Endothelial cell of umbilical vein (primary cell): ENCODE data around the gene EFNA4. TPM values are rescaled to one million over a fixed set of nuclear protein-coding genes. Genes with fewer than 3 reads are reported as not detected.
A peak's percentile ranks its signal among the peaks of the same experiment; 100 is the strongest.

ENCODE experiments used
- BruUV-seq: library from RNA; stranded (reverse); fragments of 400-500 nt; replicated peaks from 2 replicates; lab custom pipeline; 2021; lab: Mats Ljungman, UMichigan
- CTCF ChIA-PET: fragments of 300-600, 350-600 bp; sonication (Branson Sonifier 250); formaldehyde crosslinking; loops from one replicate; lab custom pipeline; 2021; ENCODE audit warnings: antibody characterized with exemption, inconsistent platforms; lab: Charles Lee
- POLR2A ChIA-PET: fragments of 300-600, 350-600 bp; sonication (Branson Sonifier 250); formaldehyde crosslinking; loops from one replicate; lab custom pipeline; 2021; ENCODE audit warnings: antibody characterized with exemption, inconsistent platforms; lab: Charles Lee
- DNase-seq: peaks from one replicate; pipeline ENCODE4 v3.0.0-alpha.2; 2011; ENCODE audit warnings: low read depth, low spot score
- FAIRE-seq: peaks from 2 replicates; lab custom pipeline; 2011; peaks lifted over from hg19 to GRCh38; lab: Jason Lieb, UNC
- H2AFZ ChIP-seq: 2 replicates; pipeline ENCODE4 v1.6.0; 2012; ENCODE audit warnings: low read depth, low read length, control low read depth, inconsistent platforms
- H3K27ac ChIP-seq: 2 replicates; pipeline ENCODE4 v1.5.1; 2011; ENCODE audit warnings: low read depth, mild to moderate bottlenecking, control low read depth, low read length, moderate library complexity; ENCODE audit not compliant: insufficient read depth
- H3K27me3 ChIP-seq, 2 experiments: 2 replicates each; pipeline versions ENCODE4 v1.6.0 to v1.6.1; 2011; ENCODE audit warnings: low read length in 2 of 2, mixed read lengths in 1 of 2; ENCODE audit not compliant: control insufficient read depth in 2 of 2, insufficient read depth in 2 of 2
- H3K36me3 ChIP-seq, 2 experiments: 2 replicates in 1 of 2; 3 replicates in 1 of 2; pipeline ENCODE4 v1.5.1; 2011; ENCODE audit warnings: low read length in 2 of 2, mild to moderate bottlenecking in 1 of 2, moderate library complexity in 1 of 2; ENCODE audit not compliant: control insufficient read depth in 2 of 2, insufficient read depth in 2 of 2; ENCODE audit errors: extremely low read depth in 1 of 2
- H3K4me1 ChIP-seq: 3 replicates; pipeline ENCODE4 v1.5.1; 2011; ENCODE audit warnings: mild to moderate bottlenecking, low read length; ENCODE audit not compliant: control insufficient read depth, insufficient read depth; ENCODE audit errors: extremely low read depth
- H3K4me2 ChIP-seq: 2 replicates; pipeline ENCODE4 v1.6.1; 2011; ENCODE audit warnings: low read length, control low read depth, mixed read lengths; ENCODE audit not compliant: insufficient read depth
- H3K4me3 ChIP-seq, 3 experiments: fragments of 200-600 bp in 1 of 3; sonication (generic), shearing (Covaris generic) in 1 of 3; replicated peaks in 1 of 3; 2 replicates each; pipeline ENCODE4 v1.5.1; 2011 to 2016; ENCODE audit warnings: control low read depth in 3 of 3, low read length in 3 of 3, mild to moderate bottlenecking in 2 of 3, inconsistent platforms in 1 of 3, low read depth in 1 of 3, moderate library complexity in 1 of 3; ENCODE audit not compliant: insufficient read depth in 1 of 3
- H3K79me2 ChIP-seq: 2 replicates; pipeline ENCODE4 v1.6.0; 2012; ENCODE audit warnings: low read length, inconsistent platforms; ENCODE audit not compliant: control insufficient read depth, insufficient read depth
- H3K9ac ChIP-seq: replicated peaks from 2 replicates; pipeline ENCODE3; 2011; ENCODE audit warnings: low read length, control low read depth; ENCODE audit not compliant: insufficient read depth; ENCODE audit errors: extremely low read depth
- H3K9me1 ChIP-seq: replicated peaks from 3 replicates; pipeline ENCODE4 v1.6.0; 2011; ENCODE audit warnings: mild to moderate bottlenecking, low read length; ENCODE audit not compliant: control insufficient read depth, insufficient read depth; ENCODE audit errors: extremely low read depth
- H3K9me3 ChIP-seq: replicated peaks from 2 replicates; pipeline ENCODE4 v1.5.1; 2012; ENCODE audit warnings: low read length, inconsistent platforms; ENCODE audit not compliant: control insufficient read depth, insufficient read depth
- H4K20me1 ChIP-seq: replicated peaks from 2 replicates; pipeline ENCODE3; 2011; ENCODE audit warnings: mild to moderate bottlenecking, low read length; ENCODE audit not compliant: control insufficient read depth, insufficient read depth; ENCODE audit errors: extremely low read depth
- CTCF ChIP-seq, 2 donors: IDR thresholded peaks; 1 replicate in 1 of 2; 2 replicates in 1 of 2; pipeline ENCODE4 v1.5.1; 2011; ENCODE audit warnings: low read length in 2 of 2, mild to moderate bottlenecking in 2 of 2, moderate library complexity in 2 of 2, control low read depth in 1 of 2, inconsistent platforms in 1 of 2, low read depth in 1 of 2; ENCODE audit not compliant: insufficient read depth in 1 of 2; ENCODE audit errors: extremely low read depth in 1 of 2
- MYC ChIP-seq: IDR thresholded peaks from one replicate; pipeline ENCODE4 v1.6.1; 2011; ENCODE audit warnings: mild to moderate bottlenecking, low read depth, low read length
- dilution Hi-C: fragments of 300-500 bp; cut with MboI; formaldehyde crosslinking; loops from one replicate; pipeline ENCODE4 v1.15.0; 2019; ENCODE audit warnings: low sequenced_read_pairs; ENCODE audit not compliant: extremely low pct_ligation_motif_present
- intact Hi-C: fragments of 100-400 bp; cut with micrococcal nuclease; formaldehyde crosslinking; loops from one replicate; pipeline ENCODE4 v1.10.0; 2022
- polyA plus RNA-seq, 4 experiments: library from polyadenylated mRNA; depleted of rRNA in 3 of 4; stranded (reverse) in 3 of 4; unstranded in 1 of 4; fragments of >200 nt; gene quantifications; 2 replicates each; pipeline versions ENCODE4 v1.2.1 to v1.2.3, GENCODE V29; 2011 to 2012; ENCODE audit warnings: missing spikeins in 1 of 4
- total RNA-seq: library from RNA; stranded (reverse); gene quantifications from 2 replicates; pipeline ENCODE4 v1.2.3, GENCODE V29; 2021

The EFNA4 gene
- total and polyA plus RNA-seq, 2 donors (not counting 3 experiments of a cell fraction or from before 2014, with no cell fraction given) = 16.5 to 25.2 TPM

DNA sequence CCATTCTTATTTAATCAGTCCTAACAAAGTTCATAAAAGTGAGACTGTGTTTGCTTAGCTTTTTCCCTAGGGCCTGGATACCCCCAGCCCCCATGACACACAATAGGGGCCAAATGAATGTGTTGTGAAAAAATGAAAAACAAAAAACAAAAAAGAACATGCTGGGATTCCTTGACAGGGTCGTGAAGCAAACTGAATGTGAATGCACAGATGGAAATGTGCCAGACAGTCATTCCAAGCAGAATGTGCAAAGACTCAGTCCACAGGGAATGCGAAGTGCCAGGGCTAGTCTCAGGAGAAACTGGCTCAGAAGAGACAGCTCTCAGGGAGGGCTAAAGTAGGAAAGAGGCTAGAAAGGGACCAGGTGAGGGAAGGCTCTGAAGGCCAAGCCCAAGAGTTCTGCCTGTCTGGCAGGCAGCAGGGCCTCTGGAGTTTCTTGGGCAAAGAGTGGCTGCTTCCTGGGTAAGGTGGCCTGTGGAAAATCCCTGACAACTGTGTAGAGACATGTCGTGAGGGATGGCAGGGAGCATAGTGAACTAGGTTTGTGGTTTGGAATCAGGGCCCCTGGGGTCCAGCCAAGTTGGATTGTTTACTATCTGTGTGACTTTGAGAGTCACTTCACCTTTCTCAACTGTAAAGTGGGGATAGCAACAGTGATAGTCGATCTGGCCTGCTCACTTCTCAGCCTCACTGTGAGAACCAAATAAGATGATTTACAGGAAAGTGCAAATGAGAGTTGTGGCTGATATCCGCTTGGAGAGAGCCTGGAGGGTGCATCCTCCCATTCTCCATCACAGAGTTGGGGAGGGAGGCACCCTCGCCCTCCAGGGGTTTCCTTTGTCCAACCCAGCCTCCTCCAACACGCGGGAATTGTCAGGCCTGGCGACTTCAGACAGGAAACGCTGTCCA lies 13.6 kb upstream of the EFNA4 start:
- Histone ChIP-seq H3K27me3 (no peaks in the 10 kb centered on the region), H2AFZ (peak overlapping the region; percentile 73), H3K4me1 (peaks cover 31% of the 10 kb centered on the region), H3K36me3 (peaks cover 0 to 4% of the 10 kb centered on the region in 2 experiments), H4K20me1 (no peaks in the 10 kb centered on the region), H3K79me2 (peaks cover 21% of the 10 kb centered on the region), H3K4me3 (peak overlapping the region in 2 of 3 experiments; percentile 20 to 75), H3K9me1 (no peaks in the 10 kb centered on the region), H3K9me3 (no peaks in the 10 kb centered on the region), H3K4me2 (peak overlapping the region; percentile 62), H3K9ac (peak overlapping the region; percentile 46), H3K27ac (peak overlapping the region; percentile 53)
- ChIA-PET CTCF (interaction anchor here (0.8 to 6.1 kb wide), 17 partner anchors 11 to 123 kb away, joined by 3 to 59 read pairs (median 8); partner anchors contain the start of genes DCST1, DCST2, EFNA3 and KRTCAP2), POLR2A (interaction anchor here (1.6 kb wide), 1 partner anchor 35 kb away, joined by 4 read pairs; no protein-coding TSS in a partner anchor)
- intact Hi-C loops = loop anchor here (1.0 to 2.0 kb wide), 2 partner anchors 33 to 89 kb away; partner anchors contain the start of gene PYGO2
- peak; percentile 59 for FAIRE-seq
- no peak for DNase-seq
- no peak for TF ChIP-seq MYC
- TF ChIP-seq CTCF (IDR thresholded peaks at IDR 0.05; ENCODE audit: extremely low read depth in 1 of 2, insufficient read depth in 1 of 2, low read depth in 1 of 2, low read length in 2 of 2) = no peak
- TSS peak; percentile 53 for BruUV-seq
- dilution Hi-C loops = no loop called here
